ENCODE measurements around the gene EXOSC1. TPM values are rescaled to one million over a fixed set of nuclear protein-coding genes. Genes with fewer than 3 reads are reported as not detected.

EXOSC1 gene
- total RNA-seq, 1 experiment from 2014 or later = 60.3 TPM

- H3K4me3 ChIP-seq (ENCODE audit: low read depth in 2 of 2, low read length in 2 of 2) = no peak overlapping the region
- ChIA-PET CTCF (interaction anchor here (0.5 to 1.2 kb wide), 4 partner anchors 9 to 213 kb away, joined by 3 to 21 read pairs (median 8); no protein-coding TSS in a partner anchor), POLR2A (interaction anchor here (1.0 to 1.1 kb wide), 2 partner anchors 10 to 12 kb away, joined by 4 to 7 read pairs; partner anchors contain the start of gene RRP12)
- no peaks in the 10 kb centered on the region for H3K4me1 ChIP-seq (ENCODE audit: control insufficient read depth, insufficient read depth, low read length)
- no TSS peak for BruUV-seq (replicated peaks)
- no peaks in the 10 kb centered on the region for H3K9me3 ChIP-seq (ENCODE audit: control insufficient read depth, insufficient read depth, low read depth, low read length)
- H3K27ac ChIP-seq (ENCODE audit: low read length) = no peak overlapping the region
- DNase-seq (ENCODE audit: low read depth, low spot score) (no peak), ATAC-seq (no peak)
- no peak for TF ChIP-seq SIN3A (IDR thresholded peaks at IDR 0.05; ENCODE audit: borderline replicate concordance, insufficient read depth, low read depth, low read length)
- TF ChIP-seq TCF7L2 (IDR thresholded peaks at IDR 0.05; ENCODE audit: low read depth, low read length) = no peak
- 0 out of 4 replicates have a peak, but pooled peaks of 1 of the 2 experiments have one; percentile 31 for TF ChIP-seq REST (IDR thresholded peaks at IDR 0.05; ENCODE audit: insufficient read depth in 1 of 2, low read depth in 2 of 2, low read length in 1 of 2)
- TF ChIP-seq POLR2AphosphoS5 (IDR thresholded peaks at IDR 0.05; ENCODE audit: low read depth, low read length) = no peak
- no peak for TF ChIP-seq CTCF (IDR thresholded peaks at IDR 0.05)
- H3K36me3 ChIP-seq (ENCODE audit: control insufficient read depth, insufficient read depth, low read length) = no peaks in the 10 kb centered on the region
- no peaks in the 10 kb centered on the region for H3K27me3 ChIP-seq (ENCODE audit: control insufficient read depth, insufficient read depth, low read length)
- in situ Hi-C loops (cut with HindIII; ENCODE audit: low pct_unique_long_range_greater_than_20kb, low sequenced_read_pairs) = no loop called here
- intact Hi-C loops (cut with micrococcal nuclease; ENCODE audit: unreplicated experiment) = no loop called here
These were observed 34.4 kb downstream of the EXOSC1 start for GRCh38 chr10:97411406-97411805.

GRCh38 chr10:97408496-97408992 is 37.3 kb downstream of the EXOSC1 start:
- no peaks in the 10 kb centered on the region for H3K27me3 ChIP-seq (ENCODE audit: control insufficient read depth, insufficient read depth, low read length)
- no peak overlapping the region for H3K4me3 ChIP-seq (ENCODE audit: low read depth in 2 of 2, low read length in 2 of 2)
- ChIA-PET POLR2A (no interaction called here), CTCF (no interaction called here)
- DNase-seq (ENCODE audit: low read depth, low spot score) = no peak
- TF ChIP-seq TCF7L2 (IDR thresholded peaks at IDR 0.05; ENCODE audit: low read depth, low read length) (no peak), REST (IDR thresholded peaks at IDR 0.05; ENCODE audit: insufficient read depth in 1 of 2, low read depth in 2 of 2, low read length in 1 of 2) (no peak), POLR2AphosphoS5 (IDR thresholded peaks at IDR 0.05; ENCODE audit: low read depth, low read length) (no peak), CTCF (IDR thresholded peaks at IDR 0.05) (no peak), SIN3A (IDR thresholded peaks at IDR 0.05; ENCODE audit: borderline replicate concordance, insufficient read depth, low read depth, low read length) (no peak)
- no peaks in the 10 kb centered on the region for H3K36me3 ChIP-seq (ENCODE audit: control insufficient read depth, insufficient read depth, low read length)
- no peak for ATAC-seq
- H3K9me3 ChIP-seq (ENCODE audit: control insufficient read depth, insufficient read depth, low read depth, low read length) = no peaks in the 10 kb centered on the region
- H3K4me1 ChIP-seq (ENCODE audit: control insufficient read depth, insufficient read depth, low read length) = no peaks in the 10 kb centered on the region
- no peak overlapping the region for H3K27ac ChIP-seq (ENCODE audit: low read length)
- in situ Hi-C loops (cut with HindIII; ENCODE audit: low pct_unique_long_range_greater_than_20kb, low sequenced_read_pairs) (no loop called here), intact Hi-C loops (cut with micrococcal nuclease; ENCODE audit: unreplicated experiment) (no loop called here)
- no TSS peak for BruUV-seq (replicated peaks)
